ENCODE data around the gene MRPL43.

MRPL43 gene

GRCh38 chr10:100965820-100966219 lies 21.5 kb downstream of the MRPL43 start:
- H3K27me3 ChIP-seq (ENCODE audit: insufficient read depth, low read length, poor library complexity): no peaks in the 10 kb centered on the region
- no peaks in the 10 kb centered on the region for H3K79me2 ChIP-seq (ENCODE audit: insufficient read depth, low read length)
- no peak overlapping the region for H3K4me2 ChIP-seq (ENCODE audit: insufficient read depth, low read length)
- H3K4me3 ChIP-seq (ENCODE audit: low read depth in 1 of 2, low read length in 2 of 2): no peak overlapping the region
- ATAC-seq (ENCODE audit: insufficient read depth, low read depth) (no peak), DNase-seq (no peak)
- no peak overlapping the region for H3K9ac ChIP-seq (ENCODE audit: low read depth, low read length)
- H3K4me1 ChIP-seq (ENCODE audit: insufficient read depth, low read length): no peaks in the 10 kb centered on the region
- H3K9me3 ChIP-seq (ENCODE audit: insufficient read depth, low read length, severe bottlenecking): no peaks in the 10 kb centered on the region
- TF ChIP-seq EZH2 (IDR thresholded peaks at IDR 0.05; ENCODE audit: borderline replicate concordance, low read depth, low read length, severe bottlenecking): no peak
- no peaks in the 10 kb centered on the region for H4K20me1 ChIP-seq (ENCODE audit: insufficient read depth, low read length)
- H3K27ac ChIP-seq (ENCODE audit: low read length): no peak overlapping the region
- H2AFZ ChIP-seq (ENCODE audit: low read depth, low read length): no peak overlapping the region
- peaks cover 43% of the 10 kb centered on the region for H3K36me3 ChIP-seq (ENCODE audit: insufficient read depth, low read length)

DNA sequence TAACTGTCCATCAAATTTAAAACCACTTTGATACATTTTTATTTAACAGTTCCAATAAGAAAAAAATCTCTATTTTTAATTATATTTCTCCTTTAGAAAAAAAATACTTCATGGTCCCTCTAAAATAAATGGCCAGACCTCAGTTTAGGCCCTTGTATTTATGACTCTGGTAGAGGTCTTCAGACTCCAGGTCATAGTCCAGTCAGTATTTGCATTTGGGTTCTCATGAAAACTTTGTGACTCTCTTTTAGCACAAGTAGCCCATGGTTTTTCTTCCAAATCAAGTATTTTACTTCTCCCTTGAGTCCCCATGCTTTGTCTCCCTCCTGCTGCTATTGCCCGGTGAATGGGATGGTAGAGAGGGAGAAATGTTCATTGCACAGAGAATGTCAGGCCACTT lies 23.5 kb downstream of the MRPL43 start:
- Histone ChIP-seq H2AFZ (ENCODE audit: low read depth, low read length) (no peak overlapping the region), H3K9ac (ENCODE audit: low read depth, low read length) (no peak overlapping the region), H4K20me1 (ENCODE audit: insufficient read depth, low read length) (no peaks in the 10 kb centered on the region), H3K4me2 (ENCODE audit: insufficient read depth, low read length) (no peak overlapping the region), H3K27me3 (ENCODE audit: insufficient read depth, low read length, poor library complexity) (no peaks in the 10 kb centered on the region), H3K4me1 (ENCODE audit: insufficient read depth, low read length) (no peaks in the 10 kb centered on the region), H3K27ac (ENCODE audit: low read length) (no peak overlapping the region), H3K9me3 (ENCODE audit: insufficient read depth, low read length, severe bottlenecking) (no peaks in the 10 kb centered on the region), H3K4me3 (ENCODE audit: low read depth in 1 of 2, low read length in 2 of 2) (no peak overlapping the region), H3K79me2 (ENCODE audit: insufficient read depth, low read length) (no peaks in the 10 kb centered on the region), H3K36me3 (ENCODE audit: insufficient read depth, low read length) (peaks cover 59% of the 10 kb centered on the region)
- DNase-seq (no peak), ATAC-seq (ENCODE audit: insufficient read depth, low read depth) (no peak)
- TF ChIP-seq EZH2 (IDR thresholded peaks at IDR 0.05; ENCODE audit: borderline replicate concordance, low read depth, low read length, severe bottlenecking) (no peak), CTCF (IDR thresholded peaks at IDR 0.05; ENCODE audit: borderline replicate concordance, extremely low read depth, low read length, poor library complexity, severe bottlenecking) (no peak)

DNA sequence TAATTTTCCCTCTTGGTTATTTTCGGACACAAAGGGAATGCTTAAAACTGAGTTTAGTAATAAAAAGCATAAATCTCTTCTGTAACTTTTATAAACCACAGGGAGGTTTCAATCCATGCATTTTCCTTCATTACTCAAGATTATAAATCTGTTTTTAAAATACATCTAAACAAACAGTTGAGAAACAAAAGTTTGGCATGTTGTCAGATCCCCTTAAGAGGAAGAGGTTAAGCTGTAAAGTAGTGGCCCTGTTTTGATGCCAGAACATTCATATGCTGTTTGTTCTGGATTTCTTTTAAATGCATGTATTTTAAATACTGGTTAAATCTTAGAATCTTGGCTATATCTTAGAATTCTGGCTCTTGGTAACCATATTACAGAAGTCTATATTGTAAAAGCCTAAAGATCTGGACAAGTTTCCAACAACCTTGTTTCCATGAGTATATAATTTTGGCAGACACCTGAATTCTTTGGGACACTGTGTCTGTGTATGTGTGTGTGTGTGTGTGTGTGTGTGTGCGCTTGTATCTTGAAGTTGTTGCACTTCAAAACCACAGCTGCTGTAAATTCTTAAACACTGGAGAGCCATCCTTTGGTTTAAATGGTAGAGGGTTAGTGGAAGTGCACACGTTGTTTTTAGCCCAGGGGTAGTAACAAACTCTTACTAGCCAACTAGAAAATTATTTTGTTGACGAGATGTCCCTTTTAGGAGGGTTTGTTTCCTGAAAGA lies 24.8 kb downstream of the MRPL43 start:
- TF ChIP-seq CTCF (IDR thresholded peaks at IDR 0.05; ENCODE audit: borderline replicate concordance, extremely low read depth, low read length, poor library complexity, severe bottlenecking): no peak
- TF ChIP-seq EZH2 (IDR thresholded peaks at IDR 0.05; ENCODE audit: borderline replicate concordance, low read depth, low read length, severe bottlenecking): no peak
- H3K9me3 ChIP-seq (ENCODE audit: insufficient read depth, low read length, severe bottlenecking): no peaks in the 10 kb centered on the region
- no peak overlapping the region for H3K27ac ChIP-seq (ENCODE audit: low read length)
- no peak for DNase-seq
- no peaks in the 10 kb centered on the region for H4K20me1 ChIP-seq (ENCODE audit: insufficient read depth, low read length)
- ATAC-seq (ENCODE audit: insufficient read depth, low read depth): no peak
- H2AFZ ChIP-seq (ENCODE audit: low read depth, low read length): no peak overlapping the region
- H3K4me1 ChIP-seq (ENCODE audit: insufficient read depth, low read length): no peaks in the 10 kb centered on the region
- H3K79me2 ChIP-seq (ENCODE audit: insufficient read depth, low read length): no peaks in the 10 kb centered on the region
- peaks cover 70% of the 10 kb centered on the region for H3K36me3 ChIP-seq (ENCODE audit: insufficient read depth, low read length)
- H3K27me3 ChIP-seq (ENCODE audit: insufficient read depth, low read length, poor library complexity): no peaks in the 10 kb centered on the region
- H3K9ac ChIP-seq (ENCODE audit: low read depth, low read length): no peak overlapping the region
- H3K4me3 ChIP-seq (ENCODE audit: low read depth in 1 of 2, low read length in 2 of 2): no peak overlapping the region
- no peak overlapping the region for H3K4me2 ChIP-seq (ENCODE audit: insufficient read depth, low read length)

GRCh38 chr10:100960251-100960650 lies 27.0 kb downstream of the MRPL43 start:
- H3K4me2 ChIP-seq (ENCODE audit: insufficient read depth, low read length): no peak overlapping the region
- H3K9ac ChIP-seq (ENCODE audit: low read depth, low read length): no peak overlapping the region
- no peaks in the 10 kb centered on the region for H3K79me2 ChIP-seq (ENCODE audit: insufficient read depth, low read length)
- H3K27ac ChIP-seq (ENCODE audit: low read length): no peak overlapping the region
- no peaks in the 10 kb centered on the region for H4K20me1 ChIP-seq (ENCODE audit: insufficient read depth, low read length)
- no peaks in the 10 kb centered on the region for H3K4me1 ChIP-seq (ENCODE audit: insufficient read depth, low read length)
- no peak overlapping the region for H3K4me3 ChIP-seq (ENCODE audit: low read depth in 1 of 2, low read length in 2 of 2)
- H3K36me3 ChIP-seq (ENCODE audit: insufficient read depth, low read length): peaks cover 78% of the 10 kb centered on the region
- ATAC-seq (ENCODE audit: insufficient read depth, low read depth) (no peak), DNase-seq (no peak)
- no peak overlapping the region for H2AFZ ChIP-seq (ENCODE audit: low read depth, low read length)
- no peaks in the 10 kb centered on the region for H3K27me3 ChIP-seq (ENCODE audit: insufficient read depth, low read length, poor library complexity)
- TF ChIP-seq EZH2 (IDR thresholded peaks at IDR 0.05; ENCODE audit: borderline replicate concordance, low read depth, low read length, severe bottlenecking): no peak
- no peak for TF ChIP-seq CTCF (IDR thresholded peaks at IDR 0.05; ENCODE audit: borderline replicate concordance, extremely low read depth, low read length, poor library complexity, severe bottlenecking)
- H3K9me3 ChIP-seq (ENCODE audit: insufficient read depth, low read length, severe bottlenecking): no peaks in the 10 kb centered on the region
